ENCODE results near the gene ABCD2. TPM values are rescaled to one million over a fixed set of nuclear protein-coding genes. Genes with fewer than 3 reads are reported as not detected.

ABCD2 gene
- 0.14 and 0.43 TPM in 2 replicates for polyA plus RNA-seq
- 1.9 and 2.7 TPM in 2 replicates for polyA minus RNA-seq

DNA sequence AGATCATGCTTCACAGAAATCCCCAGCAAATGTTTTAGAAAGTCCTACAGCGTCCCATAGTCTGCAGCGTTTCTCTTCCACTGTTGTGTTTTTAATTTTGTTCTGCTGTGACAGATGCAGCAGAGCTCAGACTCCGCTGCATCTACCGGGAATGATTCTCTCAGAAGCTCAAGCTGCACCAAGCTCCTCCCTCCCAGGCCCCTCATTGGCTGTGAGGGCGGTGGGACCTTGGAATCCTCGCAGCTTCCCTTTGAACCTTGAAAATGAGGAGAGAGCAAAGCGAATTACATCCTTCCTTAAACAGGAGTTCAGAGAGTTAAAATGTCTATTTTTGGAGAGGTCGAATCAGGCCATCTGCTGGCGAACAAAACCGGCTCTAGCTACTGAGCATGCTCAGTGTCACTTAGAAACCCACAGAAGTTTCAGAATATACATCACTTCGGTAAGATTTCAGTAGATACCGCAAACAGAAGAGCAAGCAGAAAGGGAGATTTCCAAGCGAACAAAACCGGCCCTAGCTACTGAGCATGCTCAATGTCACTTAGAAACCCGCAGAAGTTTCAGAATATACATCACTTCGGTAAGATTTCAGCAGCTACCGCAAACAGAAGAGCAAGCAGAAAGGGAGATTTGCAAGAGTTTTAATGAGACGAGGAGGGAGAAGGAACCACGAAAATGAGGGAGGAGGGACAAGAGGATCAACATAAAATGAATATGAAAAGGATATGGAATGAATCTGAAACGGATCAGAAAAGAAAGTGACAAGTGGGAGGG, at the start of gene ABCD2:
ABCD2 (minus strand) TSS at position 144 of the 774 bp plus-strand sequence. CDS start 188 bp downstream, outside the sequence.
- H3K79me2 ChIP-seq (replicated peaks; ENCODE audit: insufficient read depth, low read length), result no peaks in the 10 kb centered on the region
- peak; percentile 54 for TF ChIP-seq RAD21 (conservative IDR thresholded peaks at IDR 0.05)
- TF ChIP-seq MXI1 (conservative IDR thresholded peaks at IDR 0.05; ENCODE audit: poor library complexity, severe bottlenecking), result peak; percentile 51
- no peak for TF ChIP-seq EZH2 (IDR thresholded peaks at IDR 0.05; ENCODE audit: borderline replicate concordance, insufficient read depth, low read length, poor library complexity, severe bottlenecking)
- peak; percentile 28 for TF ChIP-seq EP300 (conservative IDR thresholded peaks at IDR 0.05; ENCODE audit: poor library complexity, severe bottlenecking)
- peak; percentile 51 for TF ChIP-seq CTCF (IDR thresholded peaks at IDR 0.05; ENCODE audit: poor library complexity, severe bottlenecking)
- TF ChIP-seq POLR2AphosphoS5 (IDR thresholded peaks at IDR 0.05), result peak; percentile 33
- TF ChIP-seq REST (IDR thresholded peaks at IDR 0.05; ENCODE audit: borderline replicate concordance), result peak; percentile 82
- TF ChIP-seq TAF1 (IDR thresholded peaks at IDR 0.05; ENCODE audit: low read depth), result peak; percentile 63
- TF ChIP-seq SMC3 (conservative IDR thresholded peaks at IDR 0.05; ENCODE audit: poor library complexity), result peak; percentile 61
- H2AFZ ChIP-seq (ENCODE audit: low read depth, low read length), result peak within 1 kb of the TSS; percentile 56
- H3K27ac ChIP-seq (ENCODE audit: low read length), result peak within 1 kb of the TSS; percentile 35
- H4K20me1 ChIP-seq (ENCODE audit: insufficient read depth), result no peaks in the 10 kb centered on the region
- no peaks in the 10 kb centered on the region for H3K27me3 ChIP-seq (ENCODE audit: insufficient read depth, low read depth, low read length)
- no peaks in the 10 kb centered on the region for H3K9me2 ChIP-seq (ENCODE audit: insufficient read depth, low read length)
- H3K9ac ChIP-seq (ENCODE audit: low read length), result peak within 1 kb of the TSS; percentile 48
- no peaks in the 10 kb centered on the region for H3K9me3 ChIP-seq (ENCODE audit: low read length)
- H3K4me2 ChIP-seq (ENCODE audit: low read length), result peak within 1 kb of the TSS; percentile 69
- no peaks in the 10 kb centered on the region for H3K36me3 ChIP-seq (ENCODE audit: insufficient read depth, low read length)
- H3K4me3 ChIP-seq (ENCODE audit: low read length), result peak within 1 kb of the TSS; percentile 66
- H3F3A ChIP-seq (ENCODE audit: insufficient read depth, low read length, poor library complexity, severe bottlenecking), result peaks cover 8% of the 10 kb centered on the region

GRCh38 chr12:39660101-39660500, 40.5 kb upstream of the ABCD2 start:
- H3F3A ChIP-seq (ENCODE audit: insufficient read depth, low read length, poor library complexity, severe bottlenecking), result no peaks in the 10 kb centered on the region
- H3K9me3 ChIP-seq (ENCODE audit: low read length), result no peaks in the 10 kb centered on the region
- no peaks in the 10 kb centered on the region for H3K79me2 ChIP-seq (replicated peaks; ENCODE audit: insufficient read depth, low read length)
- no peaks in the 10 kb centered on the region for H3K9me2 ChIP-seq (ENCODE audit: insufficient read depth, low read length)
- H3K27ac ChIP-seq (ENCODE audit: low read length), result no peak overlapping the region
- TF ChIP-seq EZH2 (IDR thresholded peaks at IDR 0.05; ENCODE audit: borderline replicate concordance, insufficient read depth, low read length, poor library complexity, severe bottlenecking) (no peak), REST (IDR thresholded peaks at IDR 0.05; ENCODE audit: borderline replicate concordance) (no peak)
- no peak overlapping the region for H3K9ac ChIP-seq (ENCODE audit: low read length)
- H2AFZ ChIP-seq (ENCODE audit: low read depth, low read length), result no peak overlapping the region
- H3K4me3 ChIP-seq (ENCODE audit: low read length), result no peak overlapping the region
- no peaks in the 10 kb centered on the region for H3K27me3 ChIP-seq (ENCODE audit: insufficient read depth, low read depth, low read length)
- H4K20me1 ChIP-seq (ENCODE audit: insufficient read depth), result no peaks in the 10 kb centered on the region
- no peaks in the 10 kb centered on the region for H3K36me3 ChIP-seq (ENCODE audit: insufficient read depth, low read length)
- H3K4me2 ChIP-seq (ENCODE audit: low read length), result no peak overlapping the region
